Measurements from ENCODE around the gene ZSCAN5B. TPM values are rescaled to one million over a fixed set of nuclear protein-coding genes. Genes with fewer than 3 reads are reported as not detected.

ZSCAN5B gene
- total RNA-seq, 4 donors from 2014 or later, result not detected

DNA sequence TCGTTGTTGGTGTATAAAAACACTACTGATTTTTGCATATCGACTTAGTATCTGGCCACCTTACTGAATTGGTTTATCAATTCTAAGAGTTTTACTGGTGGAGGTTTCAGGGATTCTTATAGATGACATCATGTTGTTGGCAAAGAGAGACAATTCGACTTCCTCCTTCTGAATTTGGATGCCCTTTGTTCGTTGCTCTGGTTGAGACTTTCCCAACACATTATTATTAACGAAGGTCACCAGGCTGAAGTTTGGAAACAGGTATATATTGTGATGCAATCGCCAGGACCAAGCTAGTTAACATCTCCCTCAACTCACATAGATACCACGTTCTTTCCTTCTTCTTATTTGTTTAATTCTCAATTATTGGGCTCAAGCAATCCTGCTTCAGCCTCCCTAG, 2.1 kb upstream of the ZSCAN5B start:
- no peaks in the 10 kb centered on the region for H3K27me3 ChIP-seq
- ATAC-seq (no peak), DNase-seq (no peak)
- H3K27ac ChIP-seq, result no peak overlapping the region
- no peaks in the 10 kb centered on the region for H3K4me1 ChIP-seq
- no peaks in the 10 kb centered on the region for H3K9me3 ChIP-seq
- no peak overlapping the region for H3K4me3 ChIP-seq
- TF ChIP-seq, protein P1, sequence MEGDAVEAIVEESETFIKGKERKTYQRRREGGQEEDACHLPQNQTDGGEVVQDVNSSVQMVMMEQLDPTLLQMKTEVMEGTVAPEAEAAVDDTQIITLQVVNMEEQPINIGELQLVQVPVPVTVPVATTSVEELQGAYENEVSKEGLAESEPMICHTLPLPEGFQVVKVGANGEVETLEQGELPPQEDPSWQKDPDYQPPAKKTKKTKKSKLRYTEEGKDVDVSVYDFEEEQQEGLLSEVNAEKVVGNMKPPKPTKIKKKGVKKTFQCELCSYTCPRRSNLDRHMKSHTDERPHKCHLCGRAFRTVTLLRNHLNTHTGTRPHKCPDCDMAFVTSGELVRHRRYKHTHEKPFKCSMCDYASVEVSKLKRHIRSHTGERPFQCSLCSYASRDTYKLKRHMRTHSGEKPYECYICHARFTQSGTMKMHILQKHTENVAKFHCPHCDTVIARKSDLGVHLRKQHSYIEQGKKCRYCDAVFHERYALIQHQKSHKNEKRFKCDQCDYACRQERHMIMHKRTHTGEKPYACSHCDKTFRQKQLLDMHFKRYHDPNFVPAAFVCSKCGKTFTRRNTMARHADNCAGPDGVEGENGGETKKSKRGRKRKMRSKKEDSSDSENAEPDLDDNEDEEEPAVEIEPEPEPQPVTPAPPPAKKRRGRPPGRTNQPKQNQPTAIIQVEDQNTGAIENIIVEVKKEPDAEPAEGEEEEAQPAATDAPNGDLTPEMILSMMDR (IDR thresholded peaks at IDR 0.05 in 4 of 5, conservative IDR thresholded peaks at IDR 0.05 in 1 of 5), result no peak
- TF ChIP-seq POLR2A (IDR thresholded peaks at IDR 0.05), result no peak
- intact Hi-C loops (cut with DNase I; ENCODE audit: low total_unique reads), result no loop called here
- H3K36me3 ChIP-seq, result no peaks in the 10 kb centered on the region
- in situ Hi-C loops (cut with MboI; ENCODE audit: low sequenced_read_pairs in 4 of 4), result no loop called here

GRCh38 chr19:56193981-56194640, 3.5 kb downstream of the ZSCAN5B start:
- no peak for DNase-seq
- Histone ChIP-seq H3K4me3 (no peak overlapping the region), H3K27me3 (no peaks in the 10 kb centered on the region), H3K36me3 (no peaks in the 10 kb centered on the region), H3K27ac (no peak overlapping the region), H3K4me1 (no peaks in the 10 kb centered on the region), H3K9me3 (no peaks in the 10 kb centered on the region)
- in situ Hi-C loops (cut with MboI; ENCODE audit: low sequenced_read_pairs in 4 of 4) (no loop called here), intact Hi-C loops (cut with DNase I; ENCODE audit: low total_unique reads) (no loop called here)
- TF ChIP-seq, protein P1 (IDR thresholded peaks at IDR 0.05 in 4 of 5, conservative IDR thresholded peaks at IDR 0.05 in 1 of 5), result no peak
- no peak for TF ChIP-seq POLR2A (IDR thresholded peaks at IDR 0.05)
- no peak for ATAC-seq

DNA sequence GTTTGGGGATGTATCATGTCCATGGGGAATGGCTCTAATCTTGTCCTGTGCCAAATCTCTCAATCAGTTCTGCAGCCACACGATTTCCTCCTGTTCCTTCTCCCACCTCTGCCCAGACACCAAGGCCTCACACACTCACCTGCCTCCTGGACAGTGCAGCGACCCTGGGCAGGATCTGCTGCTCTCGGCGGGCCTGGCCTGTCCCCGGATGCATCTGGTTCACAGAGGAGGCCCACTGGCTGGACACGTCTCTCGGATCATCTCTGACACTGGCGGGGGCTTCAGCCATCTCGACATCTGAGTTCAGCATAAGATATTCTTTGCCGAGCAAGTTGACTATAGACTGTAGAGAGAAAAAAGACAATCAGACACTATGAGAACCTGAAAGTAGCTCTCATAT, 5.9 kb downstream of the ZSCAN5B start:
- no peaks in the 10 kb centered on the region for H3K9me3 ChIP-seq
- H3K27me3 ChIP-seq, result no peaks in the 10 kb centered on the region
- ATAC-seq (no peak), DNase-seq (no peak)
- no peaks in the 10 kb centered on the region for H3K36me3 ChIP-seq
- in situ Hi-C loops (cut with MboI; ENCODE audit: low sequenced_read_pairs in 4 of 4), result no loop called here
- H3K4me3 ChIP-seq, result no peak overlapping the region
- H3K27ac ChIP-seq, result no peak overlapping the region
- no peaks in the 10 kb centered on the region for H3K4me1 ChIP-seq
- intact Hi-C loops (cut with DNase I; ENCODE audit: low total_unique reads), result no loop called here
- TF ChIP-seq POLR2A (IDR thresholded peaks at IDR 0.05), result no peak
- TF ChIP-seq, protein P1 (IDR thresholded peaks at IDR 0.05 in 4 of 5, conservative IDR thresholded peaks at IDR 0.05 in 1 of 5), result no peak

DNA sequence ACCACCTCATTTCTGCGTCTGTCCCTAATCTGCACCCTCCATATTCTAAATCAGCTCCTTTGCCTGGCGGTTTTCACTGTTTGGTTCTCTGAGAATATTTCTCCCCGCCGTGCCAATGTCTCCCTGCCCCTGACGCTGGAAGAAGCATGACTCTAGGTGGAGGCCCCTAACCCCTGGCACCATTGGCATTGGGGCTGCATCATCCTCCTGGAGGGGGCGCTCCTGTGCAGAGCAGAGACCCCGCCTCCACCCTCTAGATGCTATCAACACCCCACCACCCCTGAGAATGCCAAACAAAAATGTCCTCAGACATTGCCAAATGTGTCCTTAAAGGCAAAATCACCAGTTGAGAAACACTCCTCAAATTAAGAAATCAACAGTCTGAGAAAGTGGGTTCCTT, 6.5 kb downstream of the ZSCAN5B start:
- intact Hi-C loops (cut with DNase I; ENCODE audit: low total_unique reads), result no loop called here
- in situ Hi-C loops (cut with MboI; ENCODE audit: low sequenced_read_pairs in 4 of 4), result no loop called here
- DNase-seq (no peak), ATAC-seq (no peak)
- no peaks in the 10 kb centered on the region for H3K9me3 ChIP-seq
- no peak overlapping the region for H3K27ac ChIP-seq
- no peak for TF ChIP-seq POLR2A (IDR thresholded peaks at IDR 0.05)
- TF ChIP-seq, protein P1 (IDR thresholded peaks at IDR 0.05 in 4 of 5, conservative IDR thresholded peaks at IDR 0.05 in 1 of 5), result no peak
- no peaks in the 10 kb centered on the region for H3K36me3 ChIP-seq
- H3K4me3 ChIP-seq, result no peak overlapping the region
- no peaks in the 10 kb centered on the region for H3K4me1 ChIP-seq
- no peaks in the 10 kb centered on the region for H3K27me3 ChIP-seq

- ATAC-seq (no peak), DNase-seq (no peak)
- in situ Hi-C loops (cut with MboI; ENCODE audit: low sequenced_read_pairs in 4 of 4) (no loop called here), intact Hi-C loops (cut with DNase I; ENCODE audit: low total_unique reads) (no loop called here)
- Histone ChIP-seq H3K4me3 (no peak overlapping the region), H3K27me3 (peaks cover 0 to 2% (median 0%) of the 10 kb centered on the region in 3 donors), H3K27ac (no peak overlapping the region), H3K9me3 (no peaks in the 10 kb centered on the region), H3K4me1 (no peaks in the 10 kb centered on the region), H3K36me3 (no peaks in the 10 kb centered on the region)
- no peak for TF ChIP-seq POLR2A (IDR thresholded peaks at IDR 0.05)
- TF ChIP-seq, protein P1 (IDR thresholded peaks at IDR 0.05 in 4 of 5, conservative IDR thresholded peaks at IDR 0.05 in 1 of 5), result no peak
Measured at GRCh38 chr19:56189785-56190184, 7.8 kb downstream of the ZSCAN5B start.

All from gastrocnemius medialis (tissue), 4 donors.